Panc1 (cell line): ENCODE data around the gene NEURL4. TPM values are rescaled to one million over a fixed set of nuclear protein-coding genes. Genes with fewer than 3 reads are reported as not detected.
A peak's percentile ranks its signal among the peaks of the same experiment; 100 is the strongest.

Experiments used
- ATAC-seq: fragments of 200-7000 bp; cut with Tn5 transposase; 2 replicates; pipeline ENCODE4 v1.9.1; 2020; ENCODE audit warnings: mild to moderate bottlenecking, moderate library complexity
- BruUV-seq: library from RNA; stranded (reverse); fragments of 400-500 nt; replicated peaks from 2 replicates; lab custom pipeline; 2021; lab: Mats Ljungman, UMichigan
- CTCF ChIA-PET: fragments of 300-600 bp; sonication (Branson Sonifier 250); formaldehyde crosslinking; loops from one replicate; lab custom pipeline; 2022; ENCODE audit warnings: antibody characterized with exemption; lab: Charles Lee
- POLR2A ChIA-PET: fragments of 300-600 bp; sonication (Branson Sonifier 250); formaldehyde crosslinking; loops from one replicate; lab custom pipeline; 2022; ENCODE audit warnings: antibody characterized with exemption; lab: Charles Lee
- DNase-seq: peaks from one replicate; pipeline ENCODE4 v3.0.0-alpha.2; 2010; ENCODE audit warnings: low read depth, low spot score
- H3K27ac ChIP-seq: 2 replicates; pipeline ENCODE4 v1.5.1; 2011; ENCODE audit warnings: mild to moderate bottlenecking, low read length, inconsistent platforms
- H3K27me3 ChIP-seq: fragments of 200-500 bp; sonication (Bioruptor generic); 2 replicates; pipeline ENCODE4 v1.6.0; 2014; ENCODE audit warnings: low read length, inconsistent platforms; ENCODE audit not compliant: control insufficient read depth, insufficient read depth
- H3K36me3 ChIP-seq: fragments of 200-500 bp; sonication (Bioruptor generic); 2 replicates; pipeline ENCODE4 v1.5.1; 2014; ENCODE audit warnings: inconsistent platforms, mild to moderate bottlenecking, low read length, moderate library complexity; ENCODE audit not compliant: control insufficient read depth, insufficient read depth
- H3K4me1 ChIP-seq: 2 replicates; pipeline ENCODE4 v1.5.1; 2011; ENCODE audit warnings: inconsistent platforms, mild to moderate bottlenecking, low read length, moderate library complexity; ENCODE audit not compliant: control insufficient read depth, insufficient read depth
- H3K4me3 ChIP-seq, 2 experiments: 2 replicates each; pipeline ENCODE4 v1.5.1; 2011 to 2012; ENCODE audit warnings: low read depth in 2 of 2, low read length in 2 of 2, mild to moderate bottlenecking in 2 of 2, inconsistent platforms in 1 of 2, moderate library complexity in 1 of 2
- H3K9me3 ChIP-seq: fragments of 200-500 bp; sonication (Bioruptor generic); 2 replicates; pipeline ENCODE4 v1.5.1; 2014; ENCODE audit warnings: low read depth, mild to moderate bottlenecking, inconsistent platforms, low read length, moderate library complexity; ENCODE audit not compliant: control insufficient read depth, insufficient read depth
- CTCF ChIP-seq: fragments of 450-650 bp; IDR thresholded peaks from 2 replicates; pipeline ENCODE4 v1.5.1; 2017; ENCODE audit warnings: mild to moderate bottlenecking
- POLR2AphosphoS5 ChIP-seq: IDR thresholded peaks from 2 replicates; pipeline ENCODE4 v1.6.1; 2012; ENCODE audit warnings: mild to moderate bottlenecking, low read depth, low read length, moderate library complexity
- REST ChIP-seq, 2 experiments: IDR thresholded peaks; 2 replicates each; pipeline ENCODE4 v1.6.1; 2011 to 2012; ENCODE audit warnings: low read depth in 2 of 2, control low read depth in 1 of 2, low read length in 1 of 2, mild to moderate bottlenecking in 1 of 2, moderate library complexity in 1 of 2; ENCODE audit not compliant: insufficient read depth in 1 of 2
- SIN3A ChIP-seq: IDR thresholded peaks from 2 replicates; pipeline ENCODE4 v1.6.1; 2012; ENCODE audit warnings: low read depth, mild to moderate bottlenecking, low read length, moderate library complexity, borderline replicate concordance; ENCODE audit not compliant: insufficient read depth
- TCF7L2 ChIP-seq: IDR thresholded peaks from 2 replicates; pipeline ENCODE4 v1.6.1; 2011; ENCODE audit warnings: mild to moderate bottlenecking, low read depth, low read length, inconsistent platforms
- in situ Hi-C: cut with HindIII; loops from 2 replicates; pipeline ENCODE4 v1.10.0; 2016; ENCODE audit warnings: low sequenced_read_pairs, low pct_unique_long_range_greater_than_20kb
- intact Hi-C: fragments of 100-400 bp; cut with micrococcal nuclease; formaldehyde crosslinking; loops from one replicate; pipeline ENCODE4 v1.10.0; 2022; ENCODE audit not compliant: unreplicated experiment
- total RNA-seq: library from RNA; stranded (reverse); gene quantifications from one replicate; pipeline ENCODE4 v1.2.1, GENCODE V29; 2021; ENCODE audit not compliant: unreplicated experiment

The NEURL4 gene
- total RNA-seq, 1 experiment from 2014 or later = 58.9 TPM

GRCh38 chr17:7314719-7315569 lies 14.2 kb downstream of the NEURL4 start, which contains the start of gene GPS2:
GPS2 (minus strand) TSS chr17:7315360; CDS start chr17:7315052, 308 bp downstream.
- Histone ChIP-seq H3K36me3 (peaks cover 25% of the 10 kb centered on the region), H3K4me1 (peaks cover 33% of the 10 kb centered on the region), H3K9me3 (no peaks in the 10 kb centered on the region), H3K27me3 (no peaks in the 10 kb centered on the region), H3K27ac (peak within 1 kb of the TSS; percentile 91), H3K4me3 (peak within 1 kb of the TSS; percentile 66 to 75)
- intact Hi-C loops (no loop called here), in situ Hi-C loops (no loop called here)
- BruUV-seq = no TSS peak
- TF ChIP-seq POLR2AphosphoS5 = peak; percentile 74; the same call in 1 of the 2 replicates
- TF ChIP-seq CTCF = no peak
- peak; percentile 87 for TF ChIP-seq REST (IDR thresholded peaks at IDR 0.05; ENCODE audit: insufficient read depth in 1 of 2, low read depth in 2 of 2, low read length in 1 of 2)
- TF ChIP-seq TCF7L2 = peak; percentile 56; the same call in 1 of the 2 replicates
- peak; percentile 49; the same call in 1 of the 2 replicates for TF ChIP-seq SIN3A
- POLR2A ChIA-PET = interaction anchor here (0.5 kb wide), 1 partner anchor 198 kb away, joined by 3 read pairs; no protein-coding TSS in a partner anchor
- no peak for DNase-seq
- CTCF ChIA-PET = no interaction called here
- ATAC-seq = peak; percentile 87

GRCh38 chr17:7313890-7314718 lies 15.0 kb downstream of the NEURL4 start:
- CTCF ChIA-PET = interaction anchor here (0.8 to 1.3 kb wide), 2 partner anchors 17 to 33 kb away, joined by 4 to 13 read pairs; partner anchors contain the start of gene SLC2A4
- TSS peak; percentile 97 for BruUV-seq
- Histone ChIP-seq H3K4me1 (peaks cover 42% of the 10 kb centered on the region), H3K27ac (peak overlapping the region; percentile 88), H3K27me3 (no peaks in the 10 kb centered on the region), H3K9me3 (no peaks in the 10 kb centered on the region), H3K36me3 (peaks cover 29% of the 10 kb centered on the region), H3K4me3 (peak overlapping the region; percentile 66 to 75)
- DNase-seq (no peak), ATAC-seq (no peak)
- in situ Hi-C loops (no loop called here), intact Hi-C loops (no loop called here)
- POLR2A ChIA-PET = interaction anchor here (1.0 to 1.9 kb wide), 2 partner anchors 16 to 33 kb away, joined by 3 to 5 read pairs; partner anchors contain the start of gene SLC2A4
- TF ChIP-seq TCF7L2 = no peak
- peak; percentile 11; the same call in 1 of the 2 replicates for TF ChIP-seq POLR2AphosphoS5
